ENCODE data around the gene CELSR1. TPM values are rescaled to one million over a fixed set of nuclear protein-coding genes. Genes with fewer than 3 reads are reported as not detected.

CELSR1 gene
- total RNA-seq, 1 donor from 2014 or later = 7.7 TPM

- Mint-ChIP-seq H3K4me1 (ENCODE audit: unreplicated experiment) (no peaks in the 10 kb centered on the region), H3K36me3 (ENCODE audit: low read depth, unreplicated experiment) (no peaks in the 10 kb centered on the region), H3K27ac (ENCODE audit: unreplicated experiment) (no peak overlapping the region), H3K4me3 (ENCODE audit: unreplicated experiment) (no peak overlapping the region), H3K27me3 (ENCODE audit: unreplicated experiment) (peaks cover 4% of the 10 kb centered on the region), H3K9me3 (ENCODE audit: unreplicated experiment) (no peaks in the 10 kb centered on the region)
- no peak for TF ChIP-seq CTCF (IDR thresholded peaks at IDR 0.05; ENCODE audit: unreplicated experiment)
- no peak for DNase-seq (ENCODE audit: low spot score)
These were observed 147.2 kb downstream of the CELSR1 start for GRCh38 chr22:46390105-46390651.

GRCh38 chr22:46389081-46389480 lies 148.3 kb downstream of the CELSR1 start:
- Mint-ChIP-seq H3K27ac (ENCODE audit: unreplicated experiment) (no peak overlapping the region), H3K4me3 (ENCODE audit: unreplicated experiment) (no peak overlapping the region), H3K36me3 (ENCODE audit: low read depth, unreplicated experiment) (no peaks in the 10 kb centered on the region), H3K9me3 (ENCODE audit: unreplicated experiment) (no peaks in the 10 kb centered on the region), H3K27me3 (ENCODE audit: unreplicated experiment) (peaks cover 4% of the 10 kb centered on the region), H3K4me1 (ENCODE audit: unreplicated experiment) (no peaks in the 10 kb centered on the region)
- DNase-seq (ENCODE audit: low spot score) = no peak
- TF ChIP-seq CTCF (IDR thresholded peaks at IDR 0.05; ENCODE audit: unreplicated experiment) = no peak

GRCh38 chr22:46388647-46389046 lies 148.8 kb downstream of the CELSR1 start:
- DNase-seq (ENCODE audit: low spot score) = no peak
- no peak for TF ChIP-seq CTCF (IDR thresholded peaks at IDR 0.05; ENCODE audit: unreplicated experiment)
- Mint-ChIP-seq H3K9me3 (ENCODE audit: unreplicated experiment) (no peaks in the 10 kb centered on the region), H3K4me3 (ENCODE audit: unreplicated experiment) (no peak overlapping the region), H3K4me1 (ENCODE audit: unreplicated experiment) (no peaks in the 10 kb centered on the region), H3K27ac (ENCODE audit: unreplicated experiment) (no peak overlapping the region), H3K36me3 (ENCODE audit: low read depth, unreplicated experiment) (no peaks in the 10 kb centered on the region), H3K27me3 (ENCODE audit: unreplicated experiment) (no peaks in the 10 kb centered on the region)

GRCh38 chr22:46387748-46388147 lies 149.7 kb downstream of the CELSR1 start:
- Mint-ChIP-seq H3K27me3 (ENCODE audit: unreplicated experiment) (no peaks in the 10 kb centered on the region), H3K9me3 (ENCODE audit: unreplicated experiment) (no peaks in the 10 kb centered on the region), H3K4me3 (ENCODE audit: unreplicated experiment) (no peak overlapping the region), H3K4me1 (ENCODE audit: unreplicated experiment) (no peaks in the 10 kb centered on the region), H3K36me3 (ENCODE audit: low read depth, unreplicated experiment) (peaks cover 3% of the 10 kb centered on the region), H3K27ac (ENCODE audit: unreplicated experiment) (no peak overlapping the region)
- DNase-seq (ENCODE audit: low spot score) = no peak
- TF ChIP-seq CTCF (IDR thresholded peaks at IDR 0.05; ENCODE audit: unreplicated experiment) = no peak

- peak; percentile 28 for TF ChIP-seq CTCF (IDR thresholded peaks at IDR 0.05; ENCODE audit: unreplicated experiment)
- Mint-ChIP-seq H3K27me3 (ENCODE audit: unreplicated experiment) (no peaks in the 10 kb centered on the region), H3K4me1 (ENCODE audit: unreplicated experiment) (no peaks in the 10 kb centered on the region), H3K36me3 (ENCODE audit: low read depth, unreplicated experiment) (peaks cover 8% of the 10 kb centered on the region), H3K9me3 (ENCODE audit: unreplicated experiment) (no peaks in the 10 kb centered on the region), H3K4me3 (ENCODE audit: unreplicated experiment) (no peak overlapping the region), H3K27ac (ENCODE audit: unreplicated experiment) (no peak overlapping the region)
- DNase-seq (ENCODE audit: low spot score) = no peak
These were observed 151.1 kb downstream of the CELSR1 start for GRCh38 chr22:46386312-46386711.

Measured in endothelial cell (in vitro differentiated cells).